Spinal cord (tissue), 10 donors: ENCODE measurements around the gene RIOK1. TPM values are rescaled to one million over a fixed set of nuclear protein-coding genes. Genes with fewer than 3 reads are reported as not detected.
A peak's percentile ranks its signal among the peaks of the same experiment; 100 is the strongest.

Experiments used
- DNase-seq, 6 donors: peaks; one replicate each; pipeline versions ENCODE4 v3.0.0 to v3.0.0-alpha.2; 2013 to 2015; ENCODE audit warnings: low spot score in 6 of 6, low read depth in 4 of 6
- H3K27ac ChIP-seq: one replicate; pipeline ENCODE4 v1.5.1; 2013; ENCODE audit warnings: low read depth, low read length, control low read depth
- H3K27me3 ChIP-seq: one replicate; pipeline ENCODE4 v1.6.1; 2013; ENCODE audit warnings: low read length; ENCODE audit not compliant: control insufficient read depth, insufficient read depth
- H3K36me3 ChIP-seq: one replicate; pipeline ENCODE4 v1.6.1; 2013; ENCODE audit warnings: low read length; ENCODE audit not compliant: control insufficient read depth, insufficient read depth
- H3K4me1 ChIP-seq: one replicate; pipeline ENCODE4 v1.6.1; 2013; ENCODE audit warnings: low read length; ENCODE audit not compliant: control insufficient read depth, insufficient read depth
- H3K4me3 ChIP-seq: one replicate; pipeline ENCODE4 v1.5.1; 2013; ENCODE audit warnings: low read depth, low read length, control low read depth
- H3K9me3 ChIP-seq: one replicate; pipeline ENCODE4 v1.6.1; 2013; ENCODE audit warnings: low read length; ENCODE audit not compliant: control insufficient read depth, insufficient read depth
- WGBS: methylation state at CpG from one replicate; pipeline ENCODE4 v1.1.5; 2013; ENCODE audit warnings: missing lambda C conversion rate; ENCODE audit not compliant: insufficient coverage; 5-methylcytosine and 5-hydroxymethylcytosine counted together
- polyA plus RNA-seq, 2 donors: library from polyadenylated mRNA; unstranded; fragments of 120-200 nt; gene quantifications; one replicate each; pipeline ENCODE4 v1.2.1, GENCODE V29; 2013; ENCODE audit not compliant: insufficient read length in 2 of 2
- total RNA-seq, 2 donors: library from RNA; depleted of rRNA in 1 of 2; stranded (reverse); fragments of 120-200 nt in 1 of 2; fragments of >200 nt in 1 of 2; gene quantifications; one replicate each; pipeline versions ENCODE4 v1.2.3 to v1.2.4, GENCODE V29; 2013 to 2014
- donor health status: healthy.

The RIOK1 gene
- total and polyA plus RNA-seq, 4 donors, result 26.3 to 36.6 (median 30.3) TPM

GRCh38 chr6:7402716-7403115 is 13.1 kb downstream of the RIOK1 start:
- no peak for DNase-seq
- H3K4me1 ChIP-seq, result no peaks in the 10 kb centered on the region
- peaks cover 19% of the 10 kb centered on the region for H3K36me3 ChIP-seq
- H3K27me3 ChIP-seq, result no peaks in the 10 kb centered on the region
- H3K27ac ChIP-seq, result no peak overlapping the region
- WGBS, result no CpG with 5 or more reads among the region's 1 CpG
- no peak overlapping the region for H3K4me3 ChIP-seq
- H3K9me3 ChIP-seq, result no peaks in the 10 kb centered on the region

GRCh38 chr6:7404546-7404945 is 14.9 kb downstream of the RIOK1 start:
- no peak for DNase-seq
- no peaks in the 10 kb centered on the region for H3K9me3 ChIP-seq
- H3K36me3 ChIP-seq, result peaks cover 27% of the 10 kb centered on the region
- WGBS, result 95% methylated on average over 2 of the region's 5 CpGs
- H3K27ac ChIP-seq, result no peak overlapping the region
- no peaks in the 10 kb centered on the region for H3K27me3 ChIP-seq
- peaks cover 3% of the 10 kb centered on the region for H3K4me1 ChIP-seq
- no peak overlapping the region for H3K4me3 ChIP-seq

GRCh38 chr6:7406743-7407142 is 17.1 kb downstream of the RIOK1 start:
- no peak for DNase-seq
- Histone ChIP-seq H3K27ac (no peak overlapping the region), H3K9me3 (no peaks in the 10 kb centered on the region), H3K4me1 (peaks cover 4% of the 10 kb centered on the region), H3K4me3 (no peak overlapping the region), H3K36me3 (peaks cover 27% of the 10 kb centered on the region), H3K27me3 (no peaks in the 10 kb centered on the region)
- WGBS, result 100% methylated on average over 1 of the region's 9 CpGs

- 83% methylated on average over 1 of the region's 6 CpGs for WGBS
- Histone ChIP-seq H3K9me3 (no peaks in the 10 kb centered on the region), H3K4me3 (no peak overlapping the region), H3K36me3 (peaks cover 37% of the 10 kb centered on the region), H3K4me1 (peaks cover 4% of the 10 kb centered on the region), H3K27ac (no peak overlapping the region), H3K27me3 (no peaks in the 10 kb centered on the region)
- no peak for DNase-seq
These were observed 20.1 kb downstream of the RIOK1 start for GRCh38 chr6:7409740-7410139.

- Histone ChIP-seq H3K27ac (no peak overlapping the region), H3K4me1 (peaks cover 4% of the 10 kb centered on the region), H3K27me3 (no peaks in the 10 kb centered on the region), H3K4me3 (no peak overlapping the region), H3K36me3 (peaks cover 42% of the 10 kb centered on the region), H3K9me3 (no peaks in the 10 kb centered on the region)
- 89% methylated on average over 2 of the region's 4 CpGs for WGBS
- peak in 1 of 6 donors; percentile 70 for DNase-seq
These were observed 21.2 kb downstream of the RIOK1 start for GRCh38 chr6:7410851-7411250.

- no peak overlapping the region for H3K4me3 ChIP-seq
- H3K36me3 ChIP-seq, result peaks cover 40% of the 10 kb centered on the region
- H3K9me3 ChIP-seq, result no peaks in the 10 kb centered on the region
- no peaks in the 10 kb centered on the region for H3K27me3 ChIP-seq
- no peak overlapping the region for H3K27ac ChIP-seq
- H3K4me1 ChIP-seq, result peaks cover 4% of the 10 kb centered on the region
- 100% methylated on average over 1 of the region's 2 CpGs for WGBS
- DNase-seq, result no peak
These were observed 21.7 kb downstream of the RIOK1 start for GRCh38 chr6:7411328-7411727.

- peak in 1 of 6 donors; percentile 51 for DNase-seq
- whole genome bisulfite sequencing, result 0% methylated on average over 1 of the region's 2 CpGs
- H3K4me3 ChIP-seq, result no peak overlapping the region
- H3K9me3 ChIP-seq, result no peaks in the 10 kb centered on the region
- H3K27ac ChIP-seq, result peak overlapping the region; percentile 47
- peaks cover 37% of the 10 kb centered on the region for H3K36me3 ChIP-seq
- H3K4me1 ChIP-seq, result peaks cover 4% of the 10 kb centered on the region
- H3K27me3 ChIP-seq, result no peaks in the 10 kb centered on the region
These were observed 23.7 kb downstream of the RIOK1 start for GRCh38 chr6:7413151-7413823.

GRCh38 chr6:7414811-7415210 is 25.2 kb downstream of the RIOK1 start:
- Histone ChIP-seq H3K27me3 (no peaks in the 10 kb centered on the region), H3K9me3 (no peaks in the 10 kb centered on the region), H3K4me1 (no peaks in the 10 kb centered on the region), H3K4me3 (no peak overlapping the region), H3K27ac (peak overlapping the region; percentile 64), H3K36me3 (peaks cover 32% of the 10 kb centered on the region)
- no peak for DNase-seq
- WGBS, result 92% methylated on average over 2 of the region's 7 CpGs

- Histone ChIP-seq H3K27ac (peak overlapping the region; percentile 25), H3K4me1 (no peaks in the 10 kb centered on the region), H3K27me3 (no peaks in the 10 kb centered on the region), H3K9me3 (no peaks in the 10 kb centered on the region), H3K36me3 (peaks cover 24% of the 10 kb centered on the region), H3K4me3 (no peak overlapping the region)
- WGBS, result no CpG with 5 or more reads among the region's 2 CpGs
- peak in 1 of 6 donors; percentile 53 for DNase-seq
These were observed 28.1 kb downstream of the RIOK1 start for GRCh38 chr6:7417684-7418083.

- Histone ChIP-seq H3K27me3 (no peaks in the 10 kb centered on the region), H3K4me1 (no peaks in the 10 kb centered on the region), H3K9me3 (no peaks in the 10 kb centered on the region), H3K27ac (no peak overlapping the region), H3K4me3 (no peak overlapping the region), H3K36me3 (peaks cover 24% of the 10 kb centered on the region)
- 89% methylated on average over 5 of the region's 6 CpGs for WGBS
- DNase-seq, result peak in 1 of 6 donors; percentile 8
These were observed 28.8 kb downstream of the RIOK1 start for GRCh38 chr6:7418238-7418905.
